GM19351 (cell line): ENCODE results near the gene HK3.

Experiments used
- ATAC-seq: cut with Tn5 transposase; IDR thresholded peaks from one replicate; pipeline ENCODE4 v1.9.1; 2021; ENCODE audit warnings: mild to moderate bottlenecking, moderate library complexity; ENCODE audit not compliant: unreplicated experiment

Gene HK3

GRCh38 chr5:176851380-176851779 lies 47.8 kb downstream of the HK3 start:
- ATAC-seq, result no peak

- no peak for ATAC-seq
Observed at GRCh38 chr5:176850371-176851245, 48.5 kb downstream of the HK3 start.

- no peak for ATAC-seq
Observed at GRCh38 chr5:176849611-176850227, 49.4 kb downstream of the HK3 start.

GRCh38 chr5:176848651-176849050 lies 50.5 kb downstream of the HK3 start:
- no peak for ATAC-seq

- no peak for ATAC-seq
Observed at GRCh38 chr5:176847726-176848290, 51.3 kb downstream of the HK3 start.

GRCh38 chr5:176847148-176847547 lies 52.0 kb downstream of the HK3 start:
- ATAC-seq, result no peak

GRCh38 chr5:176846335-176847140 lies 52.6 kb downstream of the HK3 start:
- ATAC-seq, result no peak

GRCh38 chr5:176845392-176845713 lies 53.8 kb downstream of the HK3 start:
- ATAC-seq, result no peak

- ATAC-seq, result no peak
Observed at GRCh38 chr5:176844706-176845391, 54.3 kb downstream of the HK3 start.

DNA sequence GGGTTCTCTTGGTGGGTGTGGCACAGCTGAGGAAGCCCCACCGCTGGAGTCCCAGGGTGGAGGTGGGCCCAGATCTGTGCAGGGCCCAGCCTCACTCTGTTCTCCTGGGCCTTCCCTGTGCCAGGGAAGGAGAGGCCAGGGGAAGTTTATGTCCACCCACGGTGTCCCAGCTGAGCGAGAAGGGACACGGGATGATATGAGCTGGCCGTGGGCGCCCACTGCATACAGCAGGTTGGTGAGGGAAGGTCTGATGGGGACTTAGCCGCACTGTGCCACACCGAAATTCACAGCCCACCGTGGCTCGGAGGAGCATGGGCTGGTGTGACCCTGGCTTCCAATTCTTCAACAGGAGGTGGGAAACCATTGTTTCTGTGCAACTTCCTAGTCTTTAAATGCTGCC lies 54.9 kb downstream of the HK3 start:
- ATAC-seq, result no peak

GRCh38 chr5:176843673-176844072 lies 55.5 kb downstream of the HK3 start:
- no peak for ATAC-seq

DNA sequence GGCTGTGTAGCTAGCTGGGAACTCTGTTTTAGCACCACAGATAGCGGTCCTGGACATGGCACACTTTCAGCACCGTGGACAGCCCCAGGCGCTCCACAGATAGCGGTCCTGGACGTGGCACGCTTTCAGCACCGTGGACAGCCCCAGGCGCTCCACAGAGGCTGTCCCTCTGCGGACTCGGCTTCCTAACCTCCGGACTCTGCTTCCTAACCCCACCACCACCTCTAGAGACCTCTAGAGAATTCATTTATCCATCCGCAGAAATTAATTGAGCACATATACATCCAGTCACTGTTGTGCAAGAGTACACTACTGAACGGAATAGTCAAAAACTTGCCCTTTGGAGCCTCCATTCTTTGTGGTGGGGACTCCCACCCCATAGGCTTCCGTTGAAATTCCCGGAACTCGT lies 61.4 kb downstream of the HK3 start:
- no peak for ATAC-seq

GRCh38 chr5:176836811-176837706 lies 62.1 kb downstream of the HK3 start:
- no peak for ATAC-seq

DNA sequence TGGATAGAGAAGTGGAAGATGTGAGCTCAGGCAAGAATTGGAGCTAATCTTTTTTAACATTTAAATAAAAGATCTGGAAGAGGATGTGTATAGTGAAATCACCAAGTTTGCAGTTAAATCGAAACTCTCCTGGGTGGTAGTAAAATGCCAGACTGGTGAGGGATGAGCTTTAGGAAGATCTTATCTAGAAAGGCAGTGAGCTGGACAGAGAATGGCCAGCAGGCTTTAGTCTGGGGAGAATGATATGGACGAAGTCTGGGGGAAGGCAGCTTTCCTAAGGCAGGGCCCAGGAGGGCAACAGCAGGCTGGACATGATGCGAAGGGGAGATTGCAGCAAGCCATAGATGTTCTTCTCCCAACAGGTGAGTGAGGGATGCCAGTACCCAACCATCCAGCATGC lies 63.2 kb downstream of the HK3 start:
- ATAC-seq, result no peak

- no peak for ATAC-seq
Observed at GRCh38 chr5:176833286-176833685, 65.9 kb downstream of the HK3 start.

DNA sequence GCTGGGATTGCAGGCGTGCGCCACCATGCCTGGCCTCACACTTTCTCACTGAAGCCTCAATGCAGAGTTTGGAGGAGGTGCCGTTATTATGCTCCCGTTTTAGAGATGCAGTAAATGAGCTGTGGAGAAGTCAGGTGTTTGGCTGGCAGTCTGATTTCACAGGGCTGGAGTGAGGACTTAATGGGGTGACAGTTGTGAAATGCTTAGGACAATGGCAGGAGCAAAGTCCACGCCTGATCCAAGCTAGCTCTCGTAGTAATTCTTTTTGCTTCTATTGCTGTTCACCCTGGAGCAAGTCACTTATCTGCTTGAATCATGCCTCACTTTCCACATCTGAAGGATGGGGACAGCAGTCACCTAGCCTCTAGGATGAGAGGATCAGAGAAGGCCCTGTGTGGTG lies 67.0 kb downstream of the HK3 start:
- no peak for ATAC-seq

GRCh38 chr5:176831425-176831824 lies 67.7 kb downstream of the HK3 start:
- no peak for ATAC-seq

DNA sequence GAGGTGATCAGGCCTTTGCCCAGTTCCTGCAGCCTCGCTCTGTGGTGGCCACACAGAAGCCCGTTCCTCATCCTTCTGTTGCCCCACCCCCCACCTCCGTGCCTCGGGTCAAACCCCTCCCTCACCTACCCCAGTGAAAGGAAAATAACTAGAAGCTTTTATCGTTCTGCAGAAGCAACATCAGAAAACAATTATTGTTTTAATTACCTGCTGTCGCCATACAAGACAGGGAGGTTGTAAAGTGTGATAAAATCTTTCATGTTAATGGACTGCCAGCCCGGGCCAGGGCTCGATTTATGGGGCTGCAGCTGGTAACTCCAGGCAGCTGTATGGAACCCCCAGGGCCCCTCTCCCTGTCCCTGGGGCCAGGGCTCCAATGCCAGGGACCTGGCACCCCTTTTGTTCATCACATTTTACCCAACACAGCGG lies 68.1 kb downstream of the HK3 start:
- ATAC-seq, result no peak
